H9 (cell line): ENCODE data around the gene PRTFDC1. TPM values are rescaled to one million over a fixed set of nuclear protein-coding genes. Genes with fewer than 3 reads are reported as not detected.
"Not testable (repeated sequence)": the region's sequence is repeated elsewhere in the genome, so short reads cannot be mapped to it uniquely, and the experiment has no call there.

Experiments
- DNase-seq: peaks from one replicate; pipeline ENCODE4 v3.0.0-alpha.2; 2017
- H2AFZ ChIP-seq: one replicate; pipeline ENCODE4 v1.6.1; 2013; ENCODE audit warnings: mild to moderate bottlenecking, low read length, control low read depth, moderate library complexity
- H2AK5ac ChIP-seq: 2 replicates; pipeline ENCODE4 v1.6.1; 2013; ENCODE audit warnings: low read length, control low read depth, mixed read lengths; ENCODE audit not compliant: insufficient read length
- H2BK120ac ChIP-seq: one replicate; pipeline ENCODE4 v1.6.1; 2013; ENCODE audit warnings: low read depth, mild to moderate bottlenecking, low read length, control low read depth, inconsistent platforms; ENCODE audit not compliant: poor library complexity, severe bottlenecking
- H2BK12ac ChIP-seq: 2 replicates; pipeline ENCODE4 v1.6.1; 2013; ENCODE audit warnings: low read length, control low read depth, mixed read lengths, low read depth; ENCODE audit not compliant: insufficient read length
- H2BK15ac ChIP-seq: 2 replicates; pipeline ENCODE4 v1.6.1; 2013; ENCODE audit warnings: low read depth, low read length, control low read depth
- H2BK20ac ChIP-seq: one replicate; pipeline ENCODE4 v1.6.1; 2013; ENCODE audit warnings: low read depth, mild to moderate bottlenecking, low read length, control low read depth, inconsistent platforms; ENCODE audit not compliant: poor library complexity, severe bottlenecking
- H2BK5ac ChIP-seq: 2 replicates; pipeline ENCODE4 v1.6.1; 2013; ENCODE audit warnings: low read length, control low read depth, mixed read lengths; ENCODE audit not compliant: insufficient read length
- H3K14ac ChIP-seq: 2 replicates; pipeline ENCODE4 v1.6.1; 2013; ENCODE audit warnings: low read length, control low read depth; ENCODE audit not compliant: insufficient read depth
- H3K18ac ChIP-seq: 2 replicates; pipeline ENCODE4 v1.6.1; 2013; ENCODE audit warnings: low read depth, mild to moderate bottlenecking, mixed read lengths, low read length, control low read depth; ENCODE audit not compliant: insufficient read length
- H3K23ac ChIP-seq: 2 replicates; pipeline ENCODE4 v1.6.1; 2013; ENCODE audit warnings: low read length, control low read depth, mixed read lengths, low read depth; ENCODE audit not compliant: insufficient read length
- H3K23me2 ChIP-seq: 2 replicates; pipeline ENCODE4 v1.6.1; 2013; ENCODE audit warnings: low read depth, mild to moderate bottlenecking, mixed read lengths, low read length, control low read depth; ENCODE audit not compliant: insufficient read length, poor library complexity, severe bottlenecking
- H3K27ac ChIP-seq: 2 replicates; pipeline ENCODE4 v1.5.1; 2013; ENCODE audit warnings: low read length, control low read depth, mixed read lengths, low read depth; ENCODE audit not compliant: insufficient read length
- H3K27me3 ChIP-seq: 2 replicates; pipeline ENCODE4 v1.6.1; 2013; ENCODE audit warnings: low read length, control low read depth, inconsistent platforms; ENCODE audit not compliant: insufficient read depth
- H3K4ac ChIP-seq: 2 replicates; pipeline ENCODE4 v1.6.1; 2013; ENCODE audit warnings: low read depth, mild to moderate bottlenecking, control low read depth, inconsistent platforms, low read length, moderate library complexity
- H3K4me1 ChIP-seq: 2 replicates; pipeline ENCODE4 v1.6.1; 2013; ENCODE audit warnings: low read length, control low read depth, inconsistent platforms; ENCODE audit not compliant: insufficient read depth
- H3K4me2 ChIP-seq: 2 replicates; pipeline ENCODE4 v1.6.1; 2013; ENCODE audit warnings: low read length, control low read depth, mixed read lengths; ENCODE audit not compliant: insufficient read length, insufficient read depth
- H3K56ac ChIP-seq: 2 replicates; pipeline ENCODE4 v1.6.1; 2013; ENCODE audit warnings: low read depth, mild to moderate bottlenecking, mixed read lengths, low read length, control low read depth; ENCODE audit not compliant: insufficient read length
- H3K79me1 ChIP-seq: 2 replicates; pipeline ENCODE4 v1.6.1; 2013; ENCODE audit warnings: low read depth, mild to moderate bottlenecking, moderate library complexity, low read length, control low read depth, inconsistent platforms; ENCODE audit not compliant: insufficient read depth, poor library complexity, severe bottlenecking
- H3K79me2 ChIP-seq: 2 replicates; pipeline ENCODE4 v1.6.1; 2013; ENCODE audit warnings: low read length, control low read depth, inconsistent platforms; ENCODE audit not compliant: insufficient read depth
- H3K9ac ChIP-seq: 2 replicates; pipeline ENCODE4 v1.6.1; 2013; ENCODE audit warnings: low read length, control low read depth, mixed read lengths; ENCODE audit not compliant: insufficient read length; ENCODE audit errors: extremely low read depth
- H3K9me3 ChIP-seq: one replicate; pipeline ENCODE4 v1.6.1; 2013; ENCODE audit warnings: low read depth, low read length, inconsistent platforms; ENCODE audit not compliant: control insufficient read depth
- H3T11ph ChIP-seq: one replicate; pipeline ENCODE4 v1.6.1; 2013; ENCODE audit warnings: mild to moderate bottlenecking, low read length, control low read depth, inconsistent platforms
- H4K20me1 ChIP-seq: one replicate; pipeline ENCODE4 v1.6.1; 2013; ENCODE audit not compliant: control insufficient read depth, insufficient read length, insufficient read depth
- H4K5ac ChIP-seq: 2 replicates; pipeline ENCODE4 v1.6.1; 2013; ENCODE audit warnings: low read depth, mild to moderate bottlenecking, mixed read lengths, low read length, control low read depth; ENCODE audit not compliant: insufficient read length
- H4K8ac ChIP-seq: replicated peaks from 2 replicates; pipeline ENCODE4 v1.6.1; 2013; ENCODE audit warnings: low read length, control low read depth, mixed read lengths, low read depth; ENCODE audit not compliant: insufficient read length
- H4K91ac ChIP-seq: 2 replicates; pipeline ENCODE4 v1.6.1; 2013; ENCODE audit warnings: low read depth, mild to moderate bottlenecking, moderate library complexity, mixed read lengths, low read length, control low read depth; ENCODE audit not compliant: insufficient read length
- H3K27ac Mint-ChIP-seq, 3 experiments: 2 replicates in 2 of 3; 3 replicates in 1 of 3; pipeline ENCODE4 v1.8.0; 2020 to 2021; ENCODE audit warnings: mixed read lengths in 3 of 3, mild to moderate bottlenecking in 1 of 3, moderate library complexity in 1 of 3
- H3K27me3 Mint-ChIP-seq: 2 replicates; pipeline ENCODE4 v1.8.0; 2021; ENCODE audit warnings: low read depth, mild to moderate bottlenecking, moderate library complexity, mixed read lengths
- H3K36me3 Mint-ChIP-seq, 3 experiments: 2 replicates in 2 of 3; 3 replicates in 1 of 3; pipeline ENCODE4 v1.8.0; 2020 to 2021; ENCODE audit warnings: low read depth in 3 of 3, mixed read lengths in 3 of 3; ENCODE audit not compliant: insufficient read depth in 1 of 3
- H3K4me1 Mint-ChIP-seq, 2 experiments: 2 replicates each; pipeline ENCODE4 v1.8.0; 2020; ENCODE audit warnings: mixed read lengths in 2 of 2
- H3K4me3 Mint-ChIP-seq, 2 experiments: 2 replicates in 1 of 2; 3 replicates in 1 of 2; pipeline ENCODE4 v1.8.0; 2020 to 2021; ENCODE audit warnings: mild to moderate bottlenecking in 2 of 2, mixed read lengths in 2 of 2, moderate library complexity in 1 of 2
- H3K9me3 Mint-ChIP-seq, 2 experiments: 2 replicates in 1 of 2; 3 replicates in 1 of 2; pipeline ENCODE4 v1.8.0; 2020; ENCODE audit warnings: mild to moderate bottlenecking in 2 of 2, mixed read lengths in 2 of 2, moderate library complexity in 1 of 2
- WGBS: extraction: QIAGEN DNeasy Blood & Tissue Kit; methylation state at CpG from one replicate; pipeline ENCODE4 v1.1.7; 2013; ENCODE audit warnings: missing lambda C conversion rate, low lambda C conversion rate, mixed read lengths; ENCODE audit not compliant: insufficient read length; ENCODE audit errors: extremely low coverage; 5-methylcytosine and 5-hydroxymethylcytosine counted together
- total RNA-seq: library from RNA; stranded (reverse); gene quantifications from 2 replicates; pipeline ENCODE4 v1.2.1, GENCODE V29; 2021
- TF ChIP-seq, protein P1 (sequence below): fragments of 200-600 bp; sonication (generic); conservative IDR thresholded peaks from 3 replicates; pipeline ENCODE4 v1.8.0; 2021; ENCODE audit warnings: antibody characterized with exemption, mild to moderate bottlenecking

Gene PRTFDC1
- total RNA-seq, 1 experiment from 2014 or later: 7.5 TPM

DNA sequence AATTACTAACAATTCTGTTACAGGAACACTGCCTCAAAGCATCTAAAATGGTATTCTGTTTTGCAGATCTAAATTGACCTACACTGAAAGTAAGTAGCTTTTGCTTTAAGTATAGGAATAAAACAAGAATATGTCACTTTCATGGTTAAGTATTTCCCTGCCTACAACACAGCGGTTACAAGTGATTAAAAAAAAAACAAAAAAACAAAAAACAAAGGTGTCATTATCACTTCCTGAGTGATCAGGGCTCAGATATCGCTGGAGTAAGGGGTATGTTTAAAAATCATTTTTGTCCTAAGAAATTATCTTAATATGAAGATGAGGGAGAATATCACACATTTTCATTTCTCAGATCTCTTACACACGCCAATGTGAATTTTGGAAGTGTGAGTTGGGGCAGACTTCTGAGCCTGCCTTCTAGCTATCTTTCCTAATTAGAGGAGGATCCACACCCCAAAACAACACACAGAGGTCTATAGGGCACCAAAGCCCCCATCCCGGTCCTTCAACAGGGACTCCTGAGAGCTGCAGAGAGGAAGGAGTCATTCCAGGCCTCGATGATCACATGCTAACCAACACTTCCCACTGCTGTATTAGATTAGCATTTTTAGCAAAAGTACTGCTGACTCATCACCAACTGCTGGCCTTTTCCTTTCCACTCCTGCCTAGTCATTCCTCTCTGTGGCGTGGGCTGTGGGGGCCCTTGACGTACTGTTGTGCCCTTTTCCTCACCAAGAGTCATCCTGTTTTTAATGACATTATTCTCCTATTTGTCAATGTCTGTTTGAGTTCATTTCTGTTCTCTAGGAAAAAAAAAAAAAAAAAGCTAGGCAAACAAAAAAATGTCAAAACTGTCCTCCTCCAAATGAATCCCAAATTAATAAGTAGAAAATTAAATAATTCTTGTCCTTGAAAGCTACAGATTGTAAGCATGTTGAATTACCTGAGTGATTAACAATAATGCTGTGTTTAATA is 31.2 kb downstream of the PRTFDC1 start:
- H3K9me3 ChIP-seq: no peaks in the 10 kb centered on the region
- H3K4me2 ChIP-seq: no peak overlapping the region
- H4K8ac ChIP-seq: no peak overlapping the region
- H2BK120ac ChIP-seq: no peak overlapping the region
- H4K5ac ChIP-seq: no peak overlapping the region
- no peak overlapping the region for H3K27ac ChIP-seq
- Mint-ChIP-seq H3K36me3 (peaks cover 13 to 42% (median 22%) of the 10 kb centered on the region in 3 experiments), H3K4me3 (no peak overlapping the region), H3K9me3 (peaks cover 20 to 28% of the 10 kb centered on the region in 2 experiments), H3K27ac (peak overlapping the region; percentile 53 to 90 (median 81); a peak in 6 of 7 replicates), H3K27me3 (no peaks in the 10 kb centered on the region), H3K4me1 (peaks cover 8 to 9% of the 10 kb centered on the region in 2 experiments)
- peaks cover 4% of the 10 kb centered on the region; the same call in 1 of the 2 replicates for H3K4me1 ChIP-seq
- no peak overlapping the region for H3K18ac ChIP-seq
- TF ChIP-seq, protein P1, sequence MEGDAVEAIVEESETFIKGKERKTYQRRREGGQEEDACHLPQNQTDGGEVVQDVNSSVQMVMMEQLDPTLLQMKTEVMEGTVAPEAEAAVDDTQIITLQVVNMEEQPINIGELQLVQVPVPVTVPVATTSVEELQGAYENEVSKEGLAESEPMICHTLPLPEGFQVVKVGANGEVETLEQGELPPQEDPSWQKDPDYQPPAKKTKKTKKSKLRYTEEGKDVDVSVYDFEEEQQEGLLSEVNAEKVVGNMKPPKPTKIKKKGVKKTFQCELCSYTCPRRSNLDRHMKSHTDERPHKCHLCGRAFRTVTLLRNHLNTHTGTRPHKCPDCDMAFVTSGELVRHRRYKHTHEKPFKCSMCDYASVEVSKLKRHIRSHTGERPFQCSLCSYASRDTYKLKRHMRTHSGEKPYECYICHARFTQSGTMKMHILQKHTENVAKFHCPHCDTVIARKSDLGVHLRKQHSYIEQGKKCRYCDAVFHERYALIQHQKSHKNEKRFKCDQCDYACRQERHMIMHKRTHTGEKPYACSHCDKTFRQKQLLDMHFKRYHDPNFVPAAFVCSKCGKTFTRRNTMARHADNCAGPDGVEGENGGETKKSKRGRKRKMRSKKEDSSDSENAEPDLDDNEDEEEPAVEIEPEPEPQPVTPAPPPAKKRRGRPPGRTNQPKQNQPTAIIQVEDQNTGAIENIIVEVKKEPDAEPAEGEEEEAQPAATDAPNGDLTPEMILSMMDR: no peak
- no peaks in the 10 kb centered on the region for H3K79me2 ChIP-seq
- no peaks in the 10 kb centered on the region for H3K27me3 ChIP-seq
- no peak overlapping the region for H3K9ac ChIP-seq
- H3K23ac ChIP-seq: no peak overlapping the region
- H3K4ac ChIP-seq: no peak overlapping the region
- H2AFZ ChIP-seq: peak overlapping the region; percentile 62
- H3T11ph ChIP-seq: no peak overlapping the region
- H2BK5ac ChIP-seq: no peak overlapping the region
- H2BK12ac ChIP-seq: no peak overlapping the region
- peaks cover 3% of the 10 kb centered on the region for H3K79me1 ChIP-seq
- no peak overlapping the region for H3K14ac ChIP-seq
- peak; percentile 31 for DNase-seq
- H2AK5ac ChIP-seq: no peak overlapping the region
- no peaks in the 10 kb centered on the region for H3K23me2 ChIP-seq
- no peak overlapping the region for H2BK20ac ChIP-seq
- no peak overlapping the region for H2BK15ac ChIP-seq
- H4K91ac ChIP-seq: no peak overlapping the region
- WGBS: no CpG with 5 or more reads among the region's 7 CpGs
- H3K56ac ChIP-seq: no peak overlapping the region
- H4K20me1 ChIP-seq: no peaks in the 10 kb centered on the region

- H2BK12ac ChIP-seq, H3T11ph ChIP-seq, H3K23ac ChIP-seq, H4K8ac ChIP-seq, H4K91ac ChIP-seq, H4K20me1 ChIP-seq, H2BK5ac ChIP-seq, H3K4me3 Mint-ChIP-seq, H2AK5ac ChIP-seq, H4K5ac ChIP-seq, H3K23me2 ChIP-seq, H2BK120ac ChIP-seq, H3K9me3 ChIP-seq, H3K4me2 ChIP-seq, H3K27ac Mint-ChIP-seq, H3K56ac ChIP-seq, H2BK15ac ChIP-seq, H2BK20ac ChIP-seq, H3K27me3 ChIP-seq, H3K27ac ChIP-seq, H3K4me1 Mint-ChIP-seq, H3K14ac ChIP-seq, H3K4me1 ChIP-seq, H3K18ac ChIP-seq, H2AFZ ChIP-seq, H3K79me1 ChIP-seq, DNase-seq, H3K27me3 Mint-ChIP-seq, H3K9ac ChIP-seq, H3K4ac ChIP-seq, H3K79me2 ChIP-seq: not testable (repeated sequence)
- peaks cover 13 to 35% (median 22%) of the 10 kb centered on the region in 3 experiments for H3K36me3 Mint-ChIP-seq
- H3K9me3 Mint-ChIP-seq: peaks cover 19 to 25% of the 10 kb centered on the region in 2 experiments
- no CpG with 5 or more reads among the region's 2 CpGs for WGBS
Observed at GRCh38 chr10:24920192-24920591, 32.2 kb downstream of the PRTFDC1 start.
